Endodermal cell (in vitro differentiated cells): ENCODE results near the gene AGPS. TPM values are rescaled to one million over a fixed set of nuclear protein-coding genes. Genes with fewer than 3 reads are reported as not detected.

Source experiments
- DNase-seq: peaks from one replicate; pipeline ENCODE4 v3.0.0-alpha.2; 2017
- H3K27ac ChIP-seq: 2 replicates; pipeline ENCODE4 v1.5.1; 2013; ENCODE audit warnings: mild to moderate bottlenecking, low read depth, low read length, moderate library complexity
- H3K27me3 ChIP-seq: 2 replicates; pipeline ENCODE4 v1.6.1; 2013; ENCODE audit warnings: mild to moderate bottlenecking, low read length, moderate library complexity; ENCODE audit not compliant: insufficient read depth, control insufficient read depth, poor library complexity, severe bottlenecking
- H3K36me3 ChIP-seq: 2 replicates; pipeline ENCODE4 v1.7.0; 2013; ENCODE audit warnings: mild to moderate bottlenecking, low read length, moderate library complexity; ENCODE audit not compliant: control insufficient read depth, insufficient read depth
- H3K4me1 ChIP-seq: one replicate; pipeline ENCODE4 v1.7.0; 2013; ENCODE audit warnings: low read length; ENCODE audit not compliant: control insufficient read depth, insufficient read depth
- H3K4me3 ChIP-seq: 2 replicates; pipeline ENCODE4 v1.5.1; 2013; ENCODE audit warnings: mild to moderate bottlenecking, low read length, moderate library complexity
- H3K9ac ChIP-seq: 2 replicates; pipeline ENCODE4 v1.6.1; 2013; ENCODE audit warnings: mild to moderate bottlenecking, low read length, moderate library complexity; ENCODE audit not compliant: poor library complexity, severe bottlenecking; ENCODE audit errors: extremely low read depth
- H3K9me3 ChIP-seq: 2 replicates; pipeline ENCODE4 v1.6.1; 2013; ENCODE audit warnings: mild to moderate bottlenecking, low read length, moderate library complexity; ENCODE audit not compliant: control insufficient read depth
- H3K27ac Mint-ChIP-seq: 2 replicates; pipeline ENCODE4 v1.8.0; 2020; ENCODE audit warnings: mixed read lengths
- H3K27me3 Mint-ChIP-seq: 2 replicates; pipeline ENCODE4 v1.8.0; 2021; ENCODE audit warnings: mild to moderate bottlenecking, mixed read lengths; ENCODE audit not compliant: insufficient read depth
- H3K36me3 Mint-ChIP-seq: 2 replicates; pipeline ENCODE4 v1.8.0; 2020; ENCODE audit warnings: low read depth, mixed read lengths
- H3K4me1 Mint-ChIP-seq: 2 replicates; pipeline ENCODE4 v1.8.0; 2020; ENCODE audit warnings: mixed read lengths
- H3K4me3 Mint-ChIP-seq: 2 replicates; pipeline ENCODE4 v1.8.0; 2020; ENCODE audit warnings: mild to moderate bottlenecking, moderate library complexity, mixed read lengths
- H3K9me3 Mint-ChIP-seq: 2 replicates; pipeline ENCODE4 v1.8.0; 2020; ENCODE audit warnings: mild to moderate bottlenecking, mixed read lengths
- CTCF ChIP-seq: fragments of 200-600 bp; sonication (generic); conservative IDR thresholded peaks from 2 replicates; pipeline ENCODE4 v1.5.0; 2021; ENCODE audit warnings: antibody characterized with exemption, mild to moderate bottlenecking
- WGBS, 2 experiments: methylation state at CpG; one replicate each; pipeline versions ENCODE4 v1.1.5 to v1.1.7; 2013; ENCODE audit warnings: missing lambda C conversion rate in 2 of 2, mixed read lengths in 1 of 2; ENCODE audit not compliant: insufficient coverage in 1 of 2, insufficient read length in 1 of 2; 5-methylcytosine and 5-hydroxymethylcytosine counted together
- total RNA-seq, 2 donors: library from RNA; stranded (reverse); fragmentation: NEBNext Ultra II Directional in 1 of 2; extraction: Animal tissue kit (Norgen Biotek cat#: 25700) in 1 of 2; gene quantifications; 2 replicates in 1 of 2; 3 replicates in 1 of 2; pipeline ENCODE4 v1.2.1, GENCODE V29; 2021

AGPS gene
- total RNA-seq, 2 donors from 2014 or later, result 76.8 to 86.1 TPM

GRCh38 chr2:177471990-177472389 lies 79.4 kb downstream of the AGPS start:
- Histone ChIP-seq H3K4me3 (no peak overlapping the region), H3K9me3 (peaks cover 32% of the 10 kb centered on the region), H3K36me3 (peaks cover 55% of the 10 kb centered on the region), H3K9ac (no peak overlapping the region), H3K4me1 (no peaks in the 10 kb centered on the region), H3K27me3 (no peaks in the 10 kb centered on the region), H3K27ac (no peak overlapping the region)
- Mint-ChIP-seq H3K27ac (no peak overlapping the region), H3K9me3 (peaks cover 16% of the 10 kb centered on the region), H3K4me3 (no peak overlapping the region), H3K4me1 (peaks cover 7% of the 10 kb centered on the region), H3K27me3 (no peaks in the 10 kb centered on the region), H3K36me3 (peaks cover 41% of the 10 kb centered on the region)
- 80 to 91% methylated on average over 1 to 2 of the region's 2 CpGs for WGBS, 2 experiments
- TF ChIP-seq CTCF, result no peak
- DNase-seq, result no peak

GRCh38 chr2:177474301-177474700 lies 81.7 kb downstream of the AGPS start:
- Mint-ChIP-seq H3K27me3 (no peaks in the 10 kb centered on the region), H3K4me1 (peaks cover 17% of the 10 kb centered on the region), H3K36me3 (peaks cover 38% of the 10 kb centered on the region), H3K4me3 (no peak overlapping the region), H3K9me3 (peaks cover 16% of the 10 kb centered on the region), H3K27ac (no peak overlapping the region)
- 84 to 91% methylated on average over 2 to 4 of the region's 4 CpGs for WGBS, 2 experiments
- Histone ChIP-seq H3K9me3 (peaks cover 32% of the 10 kb centered on the region), H3K27ac (no peak overlapping the region), H3K36me3 (peaks cover 42% of the 10 kb centered on the region), H3K4me3 (no peak overlapping the region), H3K4me1 (peaks cover 6% of the 10 kb centered on the region), H3K27me3 (no peaks in the 10 kb centered on the region), H3K9ac (no peak overlapping the region)
- no peak for DNase-seq
- no peak for TF ChIP-seq CTCF

GRCh38 chr2:177474998-177475397 lies 82.4 kb downstream of the AGPS start:
- Histone ChIP-seq H3K4me1 (peaks cover 7% of the 10 kb centered on the region), H3K36me3 (peaks cover 42% of the 10 kb centered on the region), H3K9me3 (peaks cover 28% of the 10 kb centered on the region), H3K27ac (no peak overlapping the region), H3K27me3 (no peaks in the 10 kb centered on the region), H3K9ac (no peak overlapping the region), H3K4me3 (no peak overlapping the region)
- Mint-ChIP-seq H3K9me3 (peaks cover 20% of the 10 kb centered on the region), H3K4me1 (peaks cover 17% of the 10 kb centered on the region), H3K4me3 (no peak overlapping the region), H3K36me3 (peaks cover 41% of the 10 kb centered on the region), H3K27ac (no peak overlapping the region), H3K27me3 (no peaks in the 10 kb centered on the region)
- no peak for TF ChIP-seq CTCF
- DNase-seq, result no peak
- 84 to 88% methylated on average over 1 of the region's 1 CpG for WGBS, 2 experiments
